GM12864 (cell line): Measurements from ENCODE around the gene OR14K1.
"Not testable (repeated sequence)": the region's sequence is repeated elsewhere in the genome, so short reads cannot be mapped to it uniquely, and the experiment has no call there.

Experiments
- DNase-seq: peaks from one replicate; pipeline ENCODE4 v3.0.0-alpha.2; 2011; ENCODE audit warnings: low read depth
- H3K4me3 ChIP-seq: 2 replicates; pipeline ENCODE4 v1.5.1; 2011; ENCODE audit warnings: mild to moderate bottlenecking, low read depth, low read length, control low read depth
- CTCF ChIP-seq: IDR thresholded peaks from 2 replicates; pipeline ENCODE4 v1.5.1; 2011; ENCODE audit warnings: low read depth, mild to moderate bottlenecking, moderate library complexity, low read length, control low read depth, inconsistent platforms; ENCODE audit errors: missing control alignments

OR14K1 gene

GRCh38 chr1:247741756-247742155 lies 3.3 kb downstream of the OR14K1 start:
- DNase-seq: no peak
- H3K4me3 ChIP-seq: no peak overlapping the region
- TF ChIP-seq CTCF: no peak

GRCh38 chr1:247742215-247742760 lies 3.9 kb downstream of the OR14K1 start:
- DNase-seq, H3K4me3 ChIP-seq: not testable (repeated sequence)

- no peak overlapping the region for H3K4me3 ChIP-seq
- no peak for TF ChIP-seq CTCF
- DNase-seq: no peak
Measured at GRCh38 chr1:247746391-247746935, 8.0 kb downstream of the OR14K1 start.

- TF ChIP-seq CTCF: no peak
- H3K4me3 ChIP-seq: no peak overlapping the region
- no peak for DNase-seq
Measured at GRCh38 chr1:247747616-247748015, 9.2 kb downstream of the OR14K1 start.

- TF ChIP-seq CTCF: no peak
- H3K4me3 ChIP-seq: no peak within 1 kb of the TSS
- no peak for DNase-seq
Measured at GRCh38 chr1:247748041-247748440, 9.6 kb downstream of the OR14K1 start, which contains the start of gene OR14A2. Gene OR14A2, minus strand, starts transcription at chr1:247748141.

- DNase-seq: no peak
- TF ChIP-seq CTCF: no peak
- no peak overlapping the region for H3K4me3 ChIP-seq
Measured at GRCh38 chr1:247749870-247750269, 11.5 kb downstream of the OR14K1 start.

GRCh38 chr1:247754311-247754710 lies 15.9 kb downstream of the OR14K1 start:
- DNase-seq: not testable (repeated sequence)

GRCh38 chr1:247760456-247760855 lies 22.0 kb downstream of the OR14K1 start, which contains the start of gene OR1C1:
Gene OR1C1, minus strand, starts transcription at chr1:247760556. Its CDS starts 2,150 bp downstream, at chr1:247758406.
- no peak for DNase-seq
- no peak within 1 kb of the TSS for H3K4me3 ChIP-seq
- no peak for TF ChIP-seq CTCF

More at GRCh38 chr1:247754311-247754710, 15.9 kb downstream of the OR14K1 start:
- H3K4me3 ChIP-seq: not testable (repeated sequence)
